HepG2 (cell line): ENCODE measurements around the gene ZMIZ1. TPM values are rescaled to one million over a fixed set of nuclear protein-coding genes. Genes with fewer than 3 reads are reported as not detected.
A peak's percentile ranks its signal among the peaks of the same experiment; 100 is the strongest.

Experiments
- CHCHD3 ChIP-seq: sonication (generic); formaldehyde crosslinking; IDR thresholded peaks from 2 replicates; pipeline ENCODE4 v1.8.0; 2022; ENCODE audit warnings: mild to moderate bottlenecking, missing genetic modification reagents, moderate library complexity
- ESRRA ChIP-seq: sonication (generic); formaldehyde crosslinking; IDR thresholded peaks from 2 replicates; pipeline ENCODE4 v1.5.1; 2020; ENCODE audit warnings: mild to moderate bottlenecking, low read depth, missing genetic modification reagents
- FOXA3 ChIP-seq: IDR thresholded peaks from 2 replicates; pipeline ENCODE4 v1.6.1; 2016; ENCODE audit warnings: missing genetic modification reagents, missing compliant biosample characterization
- GZF1 ChIP-seq: sonication (generic); formaldehyde crosslinking; IDR thresholded peaks from 2 replicates; pipeline ENCODE4 v1.5.1; 2020; ENCODE audit warnings: mild to moderate bottlenecking, missing genetic modification reagents
- HNF4A ChIP-seq: sonication (generic); formaldehyde crosslinking; IDR thresholded peaks from 2 replicates; pipeline ENCODE4 v1.4.0; 2020; ENCODE audit warnings: missing genetic modification reagents
- HOXD1 ChIP-seq: sonication (generic); formaldehyde crosslinking; IDR thresholded peaks from 2 replicates; pipeline ENCODE4 v1.5.0; 2020; ENCODE audit warnings: missing genetic modification reagents
- MEIS2 ChIP-seq: sonication (generic); formaldehyde crosslinking; IDR thresholded peaks from 2 replicates; pipeline ENCODE4 v1.9.0; 2021; ENCODE audit warnings: mild to moderate bottlenecking, missing genetic modification reagents
- NCOA1 ChIP-seq: sonication (generic); formaldehyde crosslinking; IDR thresholded peaks from 2 replicates; pipeline ENCODE4 v1.9.0; 2021; ENCODE audit warnings: missing genetic modification reagents
- NCOR1 ChIP-seq: fragments of 200-600 bp; sonication (generic); IDR thresholded peaks from 2 replicates; pipeline ENCODE4 v1.7.0; 2017; ENCODE audit warnings: antibody characterized with exemption, low read length, borderline replicate concordance
- SIX4 ChIP-seq: sonication (generic); formaldehyde crosslinking; IDR thresholded peaks from 2 replicates; pipeline ENCODE4 v1.4.0; 2020; ENCODE audit warnings: missing genetic modification reagents
- SMAD3 ChIP-seq: sonication (generic); formaldehyde crosslinking; IDR thresholded peaks from 2 replicates; pipeline ENCODE4 v1.4.0; 2020; ENCODE audit warnings: missing genetic modification reagents
- SMYD3 ChIP-seq: sonication (generic); formaldehyde crosslinking; IDR thresholded peaks from 2 replicates; pipeline ENCODE4 v1.8.1; 2023; ENCODE audit warnings: mild to moderate bottlenecking, missing genetic modification reagents
- SOX5 ChIP-seq: IDR thresholded peaks from 2 replicates; pipeline ENCODE4 v1.6.1; 2016; ENCODE audit warnings: borderline replicate concordance
- STAT6 ChIP-seq: sonication (generic); formaldehyde crosslinking; IDR thresholded peaks from 2 replicates; pipeline ENCODE4 v1.4.0; 2020; ENCODE audit warnings: missing genetic modification reagents, mild to moderate bottlenecking, borderline replicate concordance
- TARDBP ChIP-seq: sonication (generic); formaldehyde crosslinking; IDR thresholded peaks from 2 replicates; pipeline ENCODE4 v1.8.0; 2022; ENCODE audit warnings: mild to moderate bottlenecking, missing genetic modification reagents
- ZC3H4 ChIP-seq: sonication (generic); formaldehyde crosslinking; IDR thresholded peaks from 2 replicates; pipeline ENCODE4 v1.4.0; 2020; ENCODE audit warnings: missing genetic modification reagents, borderline replicate concordance
- ZNF354B ChIP-seq: sonication (generic); formaldehyde crosslinking; IDR thresholded peaks from 2 replicates; pipeline ENCODE4 v1.8.0; 2022; ENCODE audit warnings: mild to moderate bottlenecking, missing genetic modification reagents
- ZNF563 ChIP-seq: sonication (generic); formaldehyde crosslinking; IDR thresholded peaks from 2 replicates; pipeline ENCODE4 v1.8.0; 2022; ENCODE audit warnings: mild to moderate bottlenecking, moderate library complexity, missing genetic modification reagents
- ZNF564 ChIP-seq: sonication (generic); formaldehyde crosslinking; IDR thresholded peaks from 2 replicates; pipeline ENCODE4 v1.8.1; 2023; ENCODE audit warnings: mild to moderate bottlenecking, missing genetic modification reagents
- ZNF605 ChIP-seq: sonication (generic); formaldehyde crosslinking; IDR thresholded peaks from 2 replicates; pipeline ENCODE4 v1.8.0; 2022; ENCODE audit warnings: mild to moderate bottlenecking, missing genetic modification reagents
- ZSCAN21 ChIP-seq: sonication (generic); formaldehyde crosslinking; IDR thresholded peaks from 2 replicates; pipeline ENCODE4 v1.8.0; 2022; ENCODE audit warnings: mild to moderate bottlenecking, missing genetic modification reagents, moderate library complexity, borderline replicate concordance
- ZSCAN30 ChIP-seq: sonication (generic); formaldehyde crosslinking; IDR thresholded peaks from 2 replicates; pipeline ENCODE4 v1.5.0; 2020; ENCODE audit warnings: mild to moderate bottlenecking, missing genetic modification reagents
- polyA plus RNA-seq, 8 experiments: library from polyadenylated mRNA; depleted of rRNA in 3 of 8; stranded (reverse) in 7 of 8; unstranded in 1 of 8; fragments of >200 nt; fragmentation: Illumina TruSeq in 4 of 8; extraction: Trizol in 4 of 8; gene quantifications; 2 replicates each; pipeline versions ENCODE4 v1.2.1 to v1.2.3, GENCODE V29; 2011 to 2016; ENCODE audit warnings: low read depth in 4 of 8, missing spikeins in 1 of 8, mixed read lengths in 1 of 8; ENCODE audit not compliant: insufficient read depth in 1 of 8
- total RNA-seq, 5 experiments: library from RNA; depleted of rRNA; stranded (reverse); fragments of >200 nt; fragmentation: Illumina TruSeq; extraction: Trizol; gene quantifications; 2 replicates each; pipeline ENCODE4 v1.2.3, GENCODE V29; 2016; ENCODE audit warnings: low read depth in 1 of 5
- TF ChIP-seq, protein P1 (sequence below): IDR thresholded peaks from 2 replicates; pipeline ENCODE4 v1.6.1; 2016
- TF ChIP-seq, protein P2 (sequence below): sonication (generic); formaldehyde crosslinking; IDR thresholded peaks from 2 replicates; pipeline ENCODE4 v1.8.1; 2023; ENCODE audit warnings: mild to moderate bottlenecking, inconsistent platforms, moderate library complexity, missing genetic modification reagents, borderline replicate concordance
- TF ChIP-seq, protein P3 (sequence below): fragments of 450-650 bp; IDR thresholded peaks from 2 replicates; pipeline ENCODE4 v1.6.1; 2017; ENCODE audit warnings: mild to moderate bottlenecking

Gene ZMIZ1
- total and polyA plus RNA-seq, 2 of the 13 experiments (the other 11 are each of a cell fraction or from before 2014, with no cell fraction given) = 5.3 to 10.2 TPM

- TF ChIP-seq FOXA3 (0 out of 2 replicates have a peak, but pooled peaks have one; percentile 42), SMYD3 (no peak), ZSCAN21 (CRISPR knock-in tag) (no peak), CHCHD3 (CRISPR knock-in tag) (no peak), SOX5 (CRISPR knock-in tag) (peak; percentile 81), NCOR1 (peak; percentile 38; the same call in 1 of the 2 replicates), NCOA1 (CRISPR knock-in tag) (0 out of 2 replicates have a peak, but pooled peaks have one; percentile 49), ZNF564 (CRISPR knock-in tag) (no peak), ZNF563 (CRISPR knock-in tag) (0 out of 2 replicates have a peak, but pooled peaks have one; percentile 9), ESRRA (peak; percentile 62), HOXD1 (CRISPR knock-in tag) (no peak), ZNF605 (CRISPR knock-in tag) (peak; percentile 75), ZC3H4 (CRISPR knock-in tag) (no peak), MEIS2 (CRISPR knock-in tag) (peak; percentile 43; the same call in 1 of the 2 replicates), ZSCAN30 (CRISPR knock-in tag) (no peak), GZF1 (no peak), SIX4 (CRISPR knock-in tag) (peak; percentile 95), TARDBP (CRISPR knock-in tag) (peak; percentile 45; the same call in 1 of the 2 replicates), HNF4A (CRISPR knock-in tag) (peak; percentile 81), STAT6 (CRISPR knock-in tag) (no peak), ZNF354B (CRISPR knock-in tag) (no peak), SMAD3 (CRISPR knock-in tag) (no peak)
- TF ChIP-seq, protein P1, sequence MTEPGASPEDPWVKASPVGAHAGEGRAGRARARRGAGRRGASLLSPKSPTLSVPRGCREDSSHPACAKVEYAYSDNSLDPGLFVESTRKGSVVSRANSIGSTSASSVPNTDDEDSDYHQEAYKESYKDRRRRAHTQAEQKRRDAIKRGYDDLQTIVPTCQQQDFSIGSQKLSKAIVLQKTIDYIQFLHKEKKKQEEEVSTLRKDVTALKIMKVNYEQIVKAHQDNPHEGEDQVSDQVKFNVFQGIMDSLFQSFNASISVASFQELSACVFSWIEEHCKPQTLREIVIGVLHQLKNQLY = no peak; the same call in 1 of the 2 replicates
- TF ChIP-seq, protein P2, sequence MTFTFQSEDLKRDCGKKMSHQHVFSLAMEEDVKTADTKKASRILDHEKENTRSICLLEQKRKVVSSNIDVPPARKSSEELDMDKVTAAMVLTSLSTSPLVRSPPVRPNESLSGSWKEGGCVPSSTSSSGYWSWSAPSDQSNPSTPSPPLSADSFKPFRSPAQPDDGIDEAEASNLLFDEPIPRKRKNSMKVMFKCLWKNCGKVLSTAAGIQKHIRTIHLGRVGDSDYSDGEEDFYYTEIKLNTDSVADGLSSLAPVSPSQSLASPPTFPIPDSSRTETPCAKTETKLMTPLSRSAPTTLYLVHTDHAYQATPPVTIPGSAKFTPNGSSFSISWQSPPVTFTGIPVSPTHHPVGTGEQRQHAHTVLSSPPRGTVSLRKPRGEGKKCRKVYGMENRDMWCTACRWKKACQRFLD (CRISPR knock-in tag) = no peak
- TF ChIP-seq, protein P3, sequence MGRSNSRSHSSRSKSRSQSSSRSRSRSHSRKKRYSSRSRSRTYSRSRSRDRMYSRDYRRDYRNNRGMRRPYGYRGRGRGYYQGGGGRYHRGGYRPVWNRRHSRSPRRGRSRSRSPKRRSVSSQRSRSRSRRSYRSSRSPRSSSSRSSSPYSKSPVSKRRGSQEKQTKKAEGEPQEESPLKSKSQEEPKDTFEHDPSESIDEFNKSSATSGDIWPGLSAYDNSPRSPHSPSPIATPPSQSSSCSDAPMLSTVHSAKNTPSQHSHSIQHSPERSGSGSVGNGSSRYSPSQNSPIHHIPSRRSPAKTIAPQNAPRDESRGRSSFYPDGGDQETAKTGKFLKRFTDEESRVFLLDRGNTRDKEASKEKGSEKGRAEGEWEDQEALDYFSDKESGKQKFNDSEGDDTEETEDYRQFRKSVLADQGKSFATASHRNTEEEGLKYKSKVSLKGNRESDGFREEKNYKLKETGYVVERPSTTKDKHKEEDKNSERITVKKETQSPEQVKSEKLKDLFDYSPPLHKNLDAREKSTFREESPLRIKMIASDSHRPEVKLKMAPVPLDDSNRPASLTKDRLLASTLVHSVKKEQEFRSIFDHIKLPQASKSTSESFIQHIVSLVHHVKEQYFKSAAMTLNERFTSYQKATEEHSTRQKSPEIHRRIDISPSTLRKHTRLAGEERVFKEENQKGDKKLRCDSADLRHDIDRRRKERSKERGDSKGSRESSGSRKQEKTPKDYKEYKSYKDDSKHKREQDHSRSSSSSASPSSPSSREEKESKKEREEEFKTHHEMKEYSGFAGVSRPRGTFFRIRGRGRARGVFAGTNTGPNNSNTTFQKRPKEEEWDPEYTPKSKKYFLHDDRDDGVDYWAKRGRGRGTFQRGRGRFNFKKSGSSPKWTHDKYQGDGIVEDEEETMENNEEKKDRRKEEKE = no peak
These were observed 116.5 kb downstream of the ZMIZ1 start (continued) for GRCh38 chr10:79185067-79185774.
